Heart right ventricle (tissue), 16 donors: ENCODE measurements around the gene CEMP1. TPM values are rescaled to one million over a fixed set of nuclear protein-coding genes. Genes with fewer than 3 reads are reported as not detected.

Experiments
- ATAC-seq, 8 donors: fragments of 200-7000 bp; cut with Tn5 transposase; one replicate each; pipeline ENCODE4 v1.9.1; 2020; ENCODE audit warnings: mild to moderate bottlenecking in 8 of 8, moderate library complexity in 8 of 8, moderate number of reproducible peaks in 1 of 8
- DNase-seq, 2 donors: peaks; one replicate each; pipeline ENCODE4 v3.0.0-alpha.2; 2020
- H3K27ac ChIP-seq, 10 donors: fragments of 200-600 bp; sonication (generic) in 2 of 10; one replicate each; pipeline versions ENCODE4 v1.5.0 to v1.8.0; 2020 to 2022; ENCODE audit warnings: mild to moderate bottlenecking in 3 of 10
- H3K27me3 ChIP-seq, 7 donors: fragments of 200-600 bp; one replicate each; pipeline ENCODE4 v1.8.0; 2021 to 2022; ENCODE audit warnings: mild to moderate bottlenecking in 2 of 7
- H3K36me3 ChIP-seq, 9 donors: fragments of 200-600 bp; sonication (generic) in 1 of 9; one replicate each; pipeline versions ENCODE4 v1.5.0 to v1.8.0; 2020 to 2022; ENCODE audit warnings: mild to moderate bottlenecking in 2 of 9
- H3K4me1 ChIP-seq, 9 donors: fragments of 200-600 bp; sonication (generic) in 1 of 9; one replicate each; pipeline versions ENCODE4 v1.5.0 to v1.8.0; 2020 to 2022; ENCODE audit warnings: mild to moderate bottlenecking in 4 of 9
- H3K4me3 ChIP-seq, 10 donors: fragments of 200-600 bp; sonication (generic) in 2 of 10; one replicate each; pipeline versions ENCODE4 v1.5.0 to v1.8.0; 2020 to 2022; ENCODE audit warnings: mild to moderate bottlenecking in 7 of 10, moderate library complexity in 2 of 10
- H3K9me3 ChIP-seq, 11 donors: fragments of 200-600 bp in 10 of 11; sonication (generic) in 2 of 11; one replicate each; pipeline versions ENCODE4 v1.5.0 to v1.8.0; 2013 to 2022; ENCODE audit warnings: mild to moderate bottlenecking in 2 of 11, control low read depth in 1 of 11, moderate library complexity in 1 of 11
- WGBS, 2 donors: extraction: QIAGEN DNeasy Blood & Tissue Kit; methylation state at CpG; one replicate each; pipeline ENCODE4 v1.1.7; 2013; ENCODE audit warnings: inconsistent platforms in 1 of 2; 5-methylcytosine and 5-hydroxymethylcytosine counted together
- intact Hi-C, 10 donors: fragments of 100-400 bp; cut with DNase I; formaldehyde crosslinking; loops; one replicate each; pipeline versions ENCODE4 v1.11.1 to v1.14.2; 2022
- polyA plus RNA-seq, 2 donors: library from polyadenylated mRNA; stranded (reverse); fragments of 200-250 nt; gene quantifications; one replicate each; pipeline ENCODE4 v1.2.3, GENCODE V29; 2013
- total RNA-seq, 10 donors: library from RNA; stranded (reverse); fragmentation: NEBNext Ultra II Directional in 3 of 10; extraction: Animal tissue kit (Norgen Biotek cat#: 25700) in 3 of 10; gene quantifications; one replicate each; pipeline versions ENCODE4 v1.2.1 to v1.2.4, GENCODE V29; 2021 to 2023
- TF ChIP-seq, protein P1 (sequence below), 9 donors: fragments of 200-600 bp; sonication (generic) in 2 of 9; IDR thresholded peaks; one replicate each; pipeline versions ENCODE4 v1.5.0 to v1.8.0; 2021 to 2022; ENCODE audit warnings: antibody characterized with exemption in 9 of 9, mild to moderate bottlenecking in 5 of 9, moderate library complexity in 1 of 9
- donor health status: Arrhythmogenic right ventricular cardiomyopathy.
- donor health status: ischemic (EF 13 %, LVEDD 7.1; RV severe dilation, severe dysfunction).
- donor health status: healthy with polysubstance abuse.
- donor health status: DM: no; HTN: yes; CAD: no.
- donor health status: DM: no; HTN: no; CAD: no.
- donor health status: ischemic (EF 25% LVEDD 6.9; RV normal size, moderate dysfunction).
- donor health status: ischemic (EF 25% LVEDD 5.7; RV mildly dilated, moderate dysfunction).
- donor health status: healthy.
- donor health status: DM: yes; HTN: yes; CAD: no.
- donor health status: Ischemic cardiomyopathy.
- donor health status: ischemic (EF 35%, LVEDD 5.7; RV mildly dilated, moderate dysfunction).
- donor health status: nonischemic (EF 11% LVEDD 7.7; RV severe dilation, severe dysfunction).
- donor health status: DM: yes; HTN: yes; CAD: no.
- donor health status: PGD.
- donor health status: ischemic (EF 29% LVEDD 5.4; RV normal size, mild dysfunction).
- donor health status: nonischemic (EF 23%, LVEDD 6.1; RV moderate dilation, normal function).

CEMP1 gene
- total and polyA plus RNA-seq, 12 donors = 0.20 to 0.44 TPM; not detected in 10

DNA sequence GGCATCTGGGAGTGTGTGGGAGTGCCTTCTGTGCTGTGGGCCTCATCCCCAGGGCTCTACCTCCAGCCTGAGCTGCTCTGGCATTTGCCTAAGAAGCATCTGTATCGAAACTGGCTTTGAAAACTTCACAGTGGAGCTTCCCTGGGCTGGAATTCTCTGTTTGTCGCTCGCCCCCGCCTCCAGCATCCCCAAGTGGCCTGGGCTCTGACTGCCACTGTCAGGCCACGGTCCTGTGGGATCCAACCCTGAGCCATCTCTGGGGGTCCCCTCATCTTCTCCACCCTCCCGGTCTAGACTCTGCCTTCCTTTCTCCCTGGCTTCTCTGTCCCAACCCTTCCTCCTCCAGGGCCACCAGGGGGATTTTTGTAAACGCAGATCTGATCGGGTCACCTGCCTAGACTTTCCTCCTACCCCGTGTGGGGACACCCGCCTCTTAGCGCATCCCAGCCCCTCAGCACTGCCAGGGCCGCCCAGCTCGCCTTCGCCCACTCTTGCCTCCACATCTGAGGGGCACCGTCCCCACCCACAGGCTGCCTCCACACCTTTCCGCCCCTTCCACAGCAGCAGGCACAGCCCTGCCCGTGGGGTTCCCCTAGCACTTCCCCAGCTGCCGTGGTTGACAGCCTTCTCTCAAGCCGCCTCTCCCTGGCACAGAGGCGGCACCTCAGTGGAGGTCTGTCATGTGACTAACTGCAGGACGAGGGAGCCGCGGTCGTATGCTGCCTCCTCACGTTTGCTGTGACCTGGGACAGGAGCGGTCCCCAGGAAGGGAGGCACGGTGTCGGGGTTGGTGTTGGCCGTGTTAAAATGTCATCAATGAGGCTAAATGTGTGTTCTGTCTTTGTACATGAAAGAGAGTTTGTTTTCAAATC is 44.3 kb downstream of the CEMP1 start:
- Histone ChIP-seq H3K36me3 (peaks cover 0 to 4% (median 0%) of the 10 kb centered on the region in 9 donors), H3K9me3 (no peaks in the 10 kb centered on the region), H3K27ac (peak overlapping the region in 9 of 10 donors; percentile 32 to 70 (median 59)), H3K4me3 (peak overlapping the region in 1 of 10 donors; percentile 2), H3K27me3 (no peaks in the 10 kb centered on the region), H3K4me1 (peaks cover 6 to 45% (median 29%) of the 10 kb centered on the region in 9 donors)
- DNase-seq = peak in 1 of 2 donors; percentile 59
- intact Hi-C loops = loop anchor here in 2 of 10 donors (5.0 to 10.0 kb wide), 2 partner anchors 52 to 145 kb away; partner anchors contain the start of gene ABCA3 (in 1 of the 2)
- WGBS, 2 donors = 65 to 66% methylated on average over 29 of the region's 29 CpGs
- peak; percentile 45 to 80 (median 64) for ATAC-seq
- TF ChIP-seq, protein P1, sequence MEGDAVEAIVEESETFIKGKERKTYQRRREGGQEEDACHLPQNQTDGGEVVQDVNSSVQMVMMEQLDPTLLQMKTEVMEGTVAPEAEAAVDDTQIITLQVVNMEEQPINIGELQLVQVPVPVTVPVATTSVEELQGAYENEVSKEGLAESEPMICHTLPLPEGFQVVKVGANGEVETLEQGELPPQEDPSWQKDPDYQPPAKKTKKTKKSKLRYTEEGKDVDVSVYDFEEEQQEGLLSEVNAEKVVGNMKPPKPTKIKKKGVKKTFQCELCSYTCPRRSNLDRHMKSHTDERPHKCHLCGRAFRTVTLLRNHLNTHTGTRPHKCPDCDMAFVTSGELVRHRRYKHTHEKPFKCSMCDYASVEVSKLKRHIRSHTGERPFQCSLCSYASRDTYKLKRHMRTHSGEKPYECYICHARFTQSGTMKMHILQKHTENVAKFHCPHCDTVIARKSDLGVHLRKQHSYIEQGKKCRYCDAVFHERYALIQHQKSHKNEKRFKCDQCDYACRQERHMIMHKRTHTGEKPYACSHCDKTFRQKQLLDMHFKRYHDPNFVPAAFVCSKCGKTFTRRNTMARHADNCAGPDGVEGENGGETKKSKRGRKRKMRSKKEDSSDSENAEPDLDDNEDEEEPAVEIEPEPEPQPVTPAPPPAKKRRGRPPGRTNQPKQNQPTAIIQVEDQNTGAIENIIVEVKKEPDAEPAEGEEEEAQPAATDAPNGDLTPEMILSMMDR (IDR thresholded peaks at IDR 0.05) = peak in 7 of 9 donors; percentile 18 to 51 (median 39)

DNA sequence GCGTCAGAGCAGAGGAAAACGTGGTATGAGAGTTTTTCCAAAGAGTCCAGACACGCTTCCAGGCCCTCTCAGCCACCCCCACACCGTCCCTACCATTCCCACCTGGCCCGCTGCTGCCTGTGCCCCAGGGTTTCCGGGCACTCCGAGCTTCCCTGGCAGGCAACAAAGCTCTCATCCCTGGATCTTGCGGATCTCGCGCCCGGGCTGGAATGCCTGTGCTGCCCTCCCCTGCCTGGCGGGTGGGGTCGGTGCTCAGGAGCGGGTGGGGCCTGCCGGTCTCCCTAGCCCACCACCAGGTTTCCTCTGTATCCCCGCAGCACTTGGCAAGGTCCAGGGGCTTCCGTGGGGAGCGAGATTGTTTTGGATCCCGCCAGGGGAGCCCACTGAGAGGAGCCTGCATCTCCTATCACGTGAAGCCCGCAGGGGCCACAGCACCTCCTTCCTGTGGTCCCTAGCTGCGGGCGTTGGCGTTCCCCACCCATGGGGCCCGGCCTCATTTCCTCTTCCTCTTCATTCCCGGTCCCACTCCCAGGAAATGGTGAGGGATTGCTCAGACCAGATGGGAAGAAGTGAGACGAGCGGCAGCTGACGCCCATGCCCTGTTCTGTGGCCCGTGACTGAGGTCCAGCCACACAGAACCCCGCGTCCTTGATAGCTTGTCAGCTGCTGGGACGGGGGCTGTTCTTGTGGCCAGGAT is 45.2 kb downstream of the CEMP1 start:
- peaks cover 0 to 4% (median 0%) of the 10 kb centered on the region in 9 donors for H3K36me3 ChIP-seq
- WGBS, 2 donors = 60 to 68% methylated on average over 33 of the region's 33 CpGs
- no peak for DNase-seq
- H3K4me3 ChIP-seq = peak overlapping the region in 4 of 10 donors; percentile 5 to 18 (median 11)
- no peaks in the 10 kb centered on the region for H3K9me3 ChIP-seq
- no peaks in the 10 kb centered on the region for H3K27me3 ChIP-seq
- ATAC-seq = peak; percentile 17 to 79 (median 38)
- intact Hi-C loops = loop anchor here in 2 of 10 donors (5.0 to 10.0 kb wide), 2 partner anchors 51 to 144 kb away; partner anchors contain the start of gene ABCA3 (in 1 of the 2)
- TF ChIP-seq, protein P1 (IDR thresholded peaks at IDR 0.05) = no peak
- H3K4me1 ChIP-seq = peaks cover 6 to 45% (median 29%) of the 10 kb centered on the region in 9 donors
- H3K27ac ChIP-seq = peak overlapping the region in 9 of 10 donors; percentile 32 to 70 (median 59)

DNA sequence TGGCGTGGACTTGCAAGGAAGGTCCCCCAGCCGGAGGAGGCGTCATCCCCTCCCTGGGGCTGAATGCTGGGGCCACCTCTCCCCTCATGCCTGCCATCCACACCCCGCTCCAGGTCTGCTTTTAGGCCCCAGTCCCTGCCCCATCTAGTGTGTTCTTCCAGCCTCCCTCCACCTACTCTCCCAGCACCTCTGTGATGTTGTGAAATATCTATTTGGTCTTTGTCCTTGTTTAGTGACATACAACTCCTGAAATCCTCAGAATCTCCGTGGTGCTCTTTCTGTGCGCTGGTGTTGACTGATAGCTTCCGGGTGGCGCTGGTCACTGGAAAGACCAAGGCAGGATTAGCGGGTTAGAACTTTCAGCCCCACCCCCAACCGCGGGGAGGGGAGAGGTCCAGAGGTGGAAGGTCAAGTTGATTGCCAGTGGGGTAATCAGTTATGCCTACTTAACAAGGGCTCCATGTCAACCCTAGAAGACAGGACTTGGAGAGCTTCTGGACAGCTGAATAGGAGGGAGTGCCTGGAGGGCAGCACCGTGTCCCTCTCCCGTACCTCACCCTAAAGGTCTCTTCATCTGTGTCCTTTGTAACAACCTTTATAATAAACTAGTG is 46.2 kb downstream of the CEMP1 start:
- 86% methylated on average over 13 of the region's 13 CpGs for WGBS, 2 donors
- no peaks in the 10 kb centered on the region for H3K36me3 ChIP-seq
- DNase-seq = no peak
- H3K4me1 ChIP-seq = peaks cover 6 to 45% (median 29%) of the 10 kb centered on the region in 9 donors
- H3K27me3 ChIP-seq = no peaks in the 10 kb centered on the region
- no peak for ATAC-seq
- intact Hi-C loops = loop anchor here in 2 of 10 donors (5.0 to 10.0 kb wide), 2 partner anchors 50 to 143 kb away; partner anchors contain the start of gene ABCA3 (in 1 of the 2)
- H3K9me3 ChIP-seq = no peaks in the 10 kb centered on the region
- H3K27ac ChIP-seq = peak overlapping the region in 3 of 10 donors; percentile 32 to 62 (median 60)
- TF ChIP-seq, protein P1 (IDR thresholded peaks at IDR 0.05) = no peak
- no peak overlapping the region for H3K4me3 ChIP-seq
